Cerebellar nuclear complex (tissue), 1 donor: Measurements from ENCODE around the gene CAPZB.
A peak's percentile ranks its signal among the peaks of the same experiment; 100 is the strongest.

ENCODE experiments used
- DNase-seq, 2 experiments: peaks; one replicate each; lab custom pipeline; 2025; lab: John Stamatoyannopoulos, UW

CAPZB gene

DNA sequence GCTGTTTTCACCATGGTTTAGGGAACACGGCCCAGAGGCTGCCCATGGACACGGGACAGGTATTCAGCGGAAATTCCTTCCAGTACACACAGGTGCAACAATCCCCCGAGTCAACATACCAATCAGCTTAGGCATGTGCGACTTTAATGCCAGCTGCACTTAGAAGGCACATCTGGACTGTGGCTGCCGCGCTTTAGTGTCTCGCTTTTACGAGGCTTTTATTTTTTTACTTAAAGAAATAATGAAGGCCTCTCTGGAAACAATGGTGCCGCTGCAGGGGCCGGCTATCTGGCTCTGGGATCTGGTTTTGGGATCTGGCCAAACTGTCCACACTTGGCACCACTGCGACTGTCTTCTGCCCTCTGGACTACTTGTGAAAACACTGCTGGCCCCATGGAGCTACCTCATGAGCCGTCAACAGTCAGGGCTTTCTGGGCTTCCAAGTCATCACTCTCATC, 117.7 kb downstream of the CAPZB start:
- DNase-seq: no peak

DNA sequence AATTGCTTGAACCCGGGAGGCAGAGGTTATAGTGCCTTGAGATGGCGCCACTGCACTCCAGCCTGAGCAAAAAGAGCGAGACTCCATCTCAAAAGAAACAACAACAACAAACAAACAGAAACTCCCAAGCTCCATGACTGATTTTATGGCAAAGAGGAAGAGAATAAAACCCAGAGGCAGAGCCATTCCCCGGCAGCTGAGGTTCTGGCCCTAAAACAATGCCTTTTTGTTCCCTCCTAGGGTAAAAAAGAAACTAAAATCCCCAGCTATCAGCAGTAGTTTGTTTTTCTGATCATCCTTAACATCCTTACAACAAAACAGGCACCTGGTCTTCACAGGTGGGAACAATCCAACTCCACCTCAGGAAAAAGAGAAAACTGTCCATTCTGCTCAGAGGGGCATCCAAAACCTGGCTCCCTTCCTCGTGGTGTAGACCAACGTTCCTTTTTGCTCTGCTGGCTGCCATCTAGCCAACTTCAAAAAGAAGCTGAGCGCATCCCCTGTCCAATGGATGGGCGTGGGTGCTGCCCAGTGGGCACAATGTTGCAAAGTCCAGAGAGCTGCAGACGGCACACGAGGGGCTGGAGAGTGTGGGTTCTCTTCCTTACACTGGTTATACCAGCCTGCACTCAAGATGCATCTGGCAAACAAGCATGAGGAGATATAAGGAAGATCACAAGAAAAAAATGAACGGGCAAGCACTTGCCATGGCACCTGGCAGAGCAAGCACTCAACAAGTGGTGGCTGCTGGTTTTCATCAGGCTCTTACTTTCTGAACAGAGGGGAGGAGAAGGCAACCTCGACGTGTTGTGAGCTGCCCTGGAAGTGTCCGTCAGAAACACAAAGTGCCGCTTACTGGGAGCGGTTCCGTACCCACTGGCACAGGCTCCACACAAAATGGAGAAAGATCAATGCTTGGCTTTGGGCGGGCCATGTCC, 118.5 kb downstream of the CAPZB start:
- DNase-seq: no peak

DNA sequence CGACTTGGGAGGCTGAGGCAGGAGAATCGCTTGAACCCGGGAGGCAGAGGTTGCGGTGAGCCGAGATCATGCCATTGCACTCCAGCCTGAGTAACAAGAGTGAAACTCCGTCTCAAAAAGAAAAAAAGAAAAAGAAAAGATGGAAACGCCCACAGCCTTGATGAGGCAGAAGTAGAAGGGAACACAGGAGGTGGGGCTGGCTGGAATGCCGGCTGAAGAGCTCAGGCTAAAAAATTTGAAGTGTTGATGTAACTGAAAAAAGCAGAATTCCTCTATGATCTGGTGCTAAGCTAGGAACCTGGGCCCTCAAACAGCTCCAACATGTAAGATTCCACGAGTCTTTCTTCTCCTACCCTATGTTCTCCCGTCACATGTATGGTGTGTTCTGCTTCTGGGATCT, 119.6 kb downstream of the CAPZB start:
- DNase-seq: no peak

GRCh38 chr1:19363536-19364152, 121.7 kb downstream of the CAPZB start:
- DNase-seq: peak; percentile 82 to 92

GRCh38 chr1:19361611-19362147, 123.7 kb downstream of the CAPZB start:
- no peak for DNase-seq

DNA sequence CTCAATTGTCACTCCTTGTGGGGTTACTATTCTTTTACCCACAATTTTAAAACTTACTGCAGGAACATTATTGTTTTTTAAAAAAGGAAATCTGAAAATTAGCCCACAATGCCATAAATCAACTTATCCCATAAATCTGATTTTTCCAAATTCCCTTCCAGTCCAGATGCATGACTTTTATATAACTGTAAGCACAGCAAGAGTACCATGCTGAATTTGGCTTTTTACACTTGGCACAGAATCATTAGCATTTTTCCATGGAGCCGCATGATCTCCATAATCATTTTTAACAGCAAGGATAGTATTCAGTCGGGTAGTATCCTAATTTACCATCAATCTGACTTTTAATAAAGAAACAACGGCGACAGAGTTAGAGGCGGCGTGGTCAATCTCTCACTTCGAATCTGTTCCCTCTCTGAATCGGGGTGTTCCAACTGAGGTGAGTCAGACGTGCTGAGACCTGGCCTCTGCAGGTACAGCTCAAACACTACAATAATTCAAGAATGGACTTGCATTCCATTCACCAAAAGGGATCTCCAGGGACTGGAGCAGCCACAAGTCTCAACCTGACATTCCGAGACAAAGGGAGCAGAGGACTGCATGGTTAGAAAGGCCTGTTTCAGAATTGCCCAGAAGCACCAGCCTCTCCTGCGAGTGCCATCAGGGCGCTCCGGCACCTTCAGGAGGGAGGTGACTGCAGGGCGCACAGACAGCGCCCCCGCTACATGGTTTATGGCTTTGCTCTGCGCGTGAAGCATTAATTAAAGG, 124.3 kb downstream of the CAPZB start:
- DNase-seq: no peak

GRCh38 chr1:19360432-19360831, 124.9 kb downstream of the CAPZB start:
- DNase-seq: no peak

DNA sequence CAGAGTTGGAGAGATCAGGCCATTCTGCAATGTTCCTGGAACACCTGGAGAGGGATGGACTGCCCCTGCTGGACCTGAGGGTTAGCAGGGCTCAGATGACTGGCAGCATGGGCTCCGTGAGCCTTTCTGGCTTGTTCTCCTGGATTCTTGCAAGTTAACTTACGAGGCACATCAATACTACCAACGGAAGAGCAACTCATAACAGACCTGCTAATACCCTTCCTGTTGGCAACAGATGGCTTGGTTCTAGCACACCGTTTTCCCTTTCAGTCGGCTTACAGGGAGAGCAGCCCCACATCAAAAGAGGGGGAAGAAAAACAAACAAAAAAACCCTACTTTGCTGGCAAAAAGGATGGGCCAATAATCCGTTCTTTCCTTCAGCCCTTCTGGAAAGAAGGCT, 125.3 kb downstream of the CAPZB start:
- no peak for DNase-seq

- no peak for DNase-seq
Observed at GRCh38 chr1:19359357-19359756, 126.0 kb downstream of the CAPZB start.

- DNase-seq: no peak
Observed at GRCh38 chr1:19358710-19359109, 126.6 kb downstream of the CAPZB start.

DNA sequence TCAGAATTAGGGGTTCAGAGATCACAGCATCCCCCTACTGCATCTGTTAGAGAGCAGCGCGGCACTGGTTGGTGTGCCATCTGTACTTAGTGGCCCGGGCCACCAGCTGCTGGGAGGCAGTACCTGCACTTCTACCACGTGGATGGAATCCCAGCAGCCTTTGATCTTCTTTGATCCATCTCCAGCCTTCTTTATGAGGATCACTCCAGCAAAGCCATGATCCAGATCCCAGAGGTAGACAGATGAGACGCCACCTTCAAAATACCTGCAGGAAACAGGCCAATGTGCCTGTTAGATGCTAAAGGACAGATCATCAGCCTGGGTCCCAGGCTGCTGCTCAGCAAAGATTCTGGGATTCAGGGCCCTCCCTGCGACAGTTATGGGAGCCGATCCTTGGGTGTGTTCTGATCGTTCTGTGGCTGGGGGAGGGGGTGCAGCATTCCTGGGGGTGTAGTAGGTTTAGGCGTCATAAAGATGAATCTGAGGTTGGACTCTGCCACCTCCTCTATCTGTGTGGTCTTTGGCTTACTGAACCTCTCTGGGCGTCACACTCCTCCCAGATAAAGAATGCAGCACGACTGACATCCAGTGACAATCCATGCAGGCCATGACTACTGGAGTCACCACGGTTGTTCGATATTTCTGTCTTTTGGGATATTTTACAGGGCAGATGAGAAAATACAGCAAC, 127.9 kb downstream of the CAPZB start:
- no peak for DNase-seq

- DNase-seq: no peak
Observed at GRCh38 chr1:19356266-19356665, 129.1 kb downstream of the CAPZB start.

DNA sequence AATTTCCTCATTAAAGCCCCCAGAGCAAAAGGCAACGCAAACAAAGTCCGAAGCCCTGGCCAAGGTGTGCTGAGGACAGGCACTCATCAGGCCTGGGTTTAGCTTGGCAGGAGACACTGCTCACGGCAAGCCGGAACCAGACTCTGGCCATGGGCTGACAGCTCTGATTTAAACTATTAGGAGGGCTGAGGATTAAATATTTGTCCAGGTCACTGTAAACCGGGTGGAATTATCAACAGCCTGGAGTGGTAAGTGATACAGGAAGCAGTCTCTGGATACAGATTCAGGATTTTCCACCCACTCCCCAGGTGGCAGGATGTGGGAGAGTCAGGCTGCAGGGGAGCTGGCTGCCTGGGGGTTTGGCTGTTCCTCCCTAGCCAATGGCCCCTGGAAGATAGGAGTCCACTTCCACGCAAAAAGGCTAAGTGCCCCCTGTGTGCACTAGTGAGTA, 130.8 kb downstream of the CAPZB start:
- DNase-seq: no peak

DNA sequence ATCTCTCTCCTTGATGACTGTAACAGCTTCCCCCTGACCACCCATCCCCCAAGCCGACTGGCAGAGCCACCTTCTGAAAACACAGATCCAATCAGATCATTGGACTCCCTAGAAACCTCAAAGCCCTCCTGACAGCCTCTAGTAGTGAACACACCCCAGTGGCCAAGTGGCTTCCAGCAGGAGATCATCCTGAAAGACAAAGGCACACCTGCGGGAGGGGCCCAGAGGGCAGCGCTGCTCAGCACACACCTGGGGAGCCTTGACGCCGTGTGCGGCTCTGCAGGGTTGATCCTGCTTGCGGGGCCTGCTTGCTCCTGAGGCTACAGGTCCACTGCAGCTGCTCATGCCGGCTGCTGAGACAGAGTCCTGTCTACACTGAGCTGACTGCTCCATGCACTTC, 131.7 kb downstream of the CAPZB start:
- DNase-seq: no peak

- DNase-seq: no peak
Observed at GRCh38 chr1:19352839-19353238, 132.5 kb downstream of the CAPZB start.

- DNase-seq: no peak
Observed at GRCh38 chr1:19351873-19352272, 133.5 kb downstream of the CAPZB start.

DNA sequence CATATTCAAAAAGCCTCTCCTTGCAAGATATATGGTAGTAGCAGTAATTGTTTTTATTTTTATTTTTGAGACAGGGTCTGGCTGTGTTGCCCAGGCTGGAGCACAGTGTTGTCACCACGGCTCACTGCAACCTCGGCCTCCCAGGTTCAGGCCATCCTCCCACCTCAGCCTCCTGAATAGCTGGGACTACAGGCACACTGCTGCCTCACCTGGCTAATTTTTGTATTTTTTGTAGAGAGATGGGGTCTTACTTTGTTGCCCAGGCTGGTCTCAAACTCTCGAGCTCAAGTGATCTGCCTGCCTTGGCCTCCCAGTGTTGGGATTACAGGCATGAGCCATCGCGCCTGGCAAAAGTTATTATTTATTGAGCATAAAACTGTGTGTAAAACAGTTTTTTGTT, 134.8 kb downstream of the CAPZB start:
- no peak for DNase-seq

GRCh38 chr1:19349999-19350398, 135.3 kb downstream of the CAPZB start:
- DNase-seq: no peak

DNA sequence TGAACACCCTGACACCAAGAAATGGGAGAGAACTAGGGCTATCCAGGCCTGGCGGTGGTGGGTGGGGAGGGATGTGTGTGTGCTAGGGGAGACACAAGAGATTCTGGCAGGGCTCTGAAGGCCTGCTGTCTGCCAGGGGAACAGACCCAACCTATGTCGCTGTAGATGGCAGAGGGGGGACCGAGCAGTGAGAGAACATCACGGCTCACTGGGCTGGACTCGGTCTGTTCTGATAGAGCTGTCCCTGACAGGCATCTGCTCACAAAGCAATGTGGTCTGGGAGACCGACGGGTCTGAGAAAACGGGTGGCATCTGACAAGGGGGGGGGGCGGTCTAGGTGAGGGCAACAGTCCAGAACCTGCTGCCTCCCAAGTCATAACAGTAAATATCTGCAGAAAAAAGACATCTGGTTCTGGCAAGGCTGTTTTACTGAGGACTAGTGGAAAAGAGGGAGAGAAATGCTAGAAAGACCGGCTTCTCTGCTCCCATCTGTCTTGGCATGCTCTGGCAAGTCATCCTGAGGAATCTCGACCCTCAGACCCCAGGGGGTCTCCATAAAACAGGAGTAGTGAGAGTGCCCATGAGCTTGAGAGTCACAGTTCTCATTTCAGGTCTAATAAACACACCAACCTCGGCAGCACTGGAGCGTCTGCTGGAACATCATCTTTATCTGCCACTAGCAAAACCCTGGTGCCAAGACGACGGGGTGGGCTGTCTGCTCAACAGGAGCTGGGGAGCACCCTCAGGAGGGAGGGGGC, 136.7 kb downstream of the CAPZB start:
- no peak for DNase-seq

DNA sequence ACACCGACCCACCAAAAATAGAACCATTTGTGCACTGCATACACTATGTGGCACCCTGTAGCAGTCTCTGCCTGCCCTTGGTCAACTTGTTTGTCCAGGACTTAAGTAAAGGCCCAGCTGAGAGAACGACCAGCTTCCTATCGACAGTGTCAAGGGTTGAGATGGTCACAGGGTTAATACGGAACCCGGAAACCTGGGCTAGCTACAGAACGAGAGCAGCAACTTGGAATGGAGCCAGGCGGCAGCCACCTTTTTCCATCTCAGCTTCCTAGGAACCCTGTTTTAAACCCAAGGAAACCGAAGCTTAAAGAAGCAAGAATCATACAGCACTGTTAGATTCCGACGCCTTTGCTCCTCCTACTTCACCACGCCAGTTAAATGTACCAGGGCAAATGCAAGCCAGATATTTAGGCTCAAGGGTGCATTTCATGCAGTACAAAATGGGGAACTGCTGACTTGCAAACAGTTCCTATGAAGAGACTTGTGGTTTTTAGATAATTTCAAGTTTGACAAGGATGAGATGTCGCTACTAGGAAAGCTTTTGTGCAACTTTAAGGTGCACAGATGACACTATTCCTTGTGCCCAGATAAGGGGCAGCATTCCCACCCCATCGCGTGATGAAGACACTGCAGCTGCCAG, 137.7 kb downstream of the CAPZB start:
- DNase-seq: no peak
